Parathyroid adenoma (tissue), 2 donors: ENCODE results near the gene ACTN2.

Experiments
- H2AFZ ChIP-seq: fragments of 300-600 bp; sonication (generic); one replicate; pipeline ENCODE4 v1.7.0; 2017; ENCODE audit warnings: antibody characterized with exemption, mild to moderate bottlenecking
- H3K27ac ChIP-seq: fragments of 300-600 bp; sonication (generic); one replicate; pipeline ENCODE4 v1.7.0; 2017
- H3K27me3 ChIP-seq: fragments of 300-600 bp; sonication (generic); one replicate; pipeline ENCODE4 v1.7.0; 2017; ENCODE audit warnings: low read length; ENCODE audit not compliant: control insufficient read depth, insufficient read depth
- H3K36me3 ChIP-seq: fragments of 300-600 bp; sonication (generic); one replicate; pipeline ENCODE4 v1.7.0; 2017; ENCODE audit warnings: low read length; ENCODE audit not compliant: control insufficient read depth, insufficient read depth
- H3K4me1 ChIP-seq: fragments of 300-600 bp; sonication (generic); one replicate; pipeline ENCODE4 v1.7.0; 2017; ENCODE audit warnings: control low read depth
- H3K4me2 ChIP-seq: fragments of 300-600 bp; sonication (generic); one replicate; pipeline ENCODE4 v1.7.0; 2017; ENCODE audit warnings: low read length
- H3K4me3 ChIP-seq: fragments of 300-600 bp; sonication (generic); one replicate; pipeline ENCODE4 v1.7.0; 2017; ENCODE audit warnings: low read depth, low read length
- H3K79me2 ChIP-seq: fragments of 300-600 bp; sonication (generic); one replicate; pipeline ENCODE4 v1.7.0; 2017; ENCODE audit warnings: control low read depth
- H3K9ac ChIP-seq: fragments of 300-600 bp; sonication (generic); one replicate; pipeline ENCODE4 v1.7.0; 2017; ENCODE audit warnings: mild to moderate bottlenecking
- H3K9me3 ChIP-seq: fragments of 300-600 bp; sonication (generic); one replicate; pipeline ENCODE4 v1.7.0; 2017; ENCODE audit warnings: low read length; ENCODE audit not compliant: control insufficient read depth
- TF ChIP-seq, protein P1 (sequence below): fragments of 300-600 bp; sonication (generic); IDR thresholded peaks from one replicate; pipeline ENCODE4 v1.7.0; 2017; ENCODE audit warnings: antibody characterized with exemption, mild to moderate bottlenecking
- donor health status: primary hyperparathyroidism.

The ACTN2 gene

DNA sequence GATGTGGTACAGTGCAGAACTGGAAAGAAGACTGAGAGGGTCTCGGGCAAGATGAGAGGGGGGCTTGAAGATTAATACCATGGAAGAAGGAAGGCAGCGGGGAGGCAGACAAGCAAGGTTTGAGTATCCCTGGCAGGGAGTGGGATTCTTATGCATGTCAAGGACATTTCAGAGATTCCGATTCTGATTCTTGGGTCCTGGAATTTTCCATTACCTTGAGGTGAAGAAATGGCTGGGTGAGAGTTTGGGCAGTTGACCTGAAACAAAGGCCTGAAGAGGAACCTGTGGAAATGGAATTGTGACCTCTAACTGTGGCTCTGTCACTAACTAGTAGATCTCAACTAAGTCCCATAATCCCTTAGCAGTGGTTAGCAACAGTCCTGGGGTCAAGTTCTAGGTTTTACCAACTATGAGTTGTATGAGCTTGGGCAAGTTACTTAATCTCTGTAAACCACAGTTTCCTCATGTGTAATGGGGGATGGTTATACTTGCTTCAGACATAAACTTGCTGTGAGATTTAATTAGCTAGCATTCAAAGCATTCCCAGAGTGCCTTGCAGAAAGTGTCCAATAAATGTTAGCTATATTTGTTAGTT is 8.6 kb upstream of the ACTN2 start:
- Histone ChIP-seq H3K27me3 (no peaks in the 10 kb centered on the region), H3K4me3 (no peak overlapping the region), H3K9me3 (no peaks in the 10 kb centered on the region), H3K4me1 (no peaks in the 10 kb centered on the region), H3K36me3 (no peaks in the 10 kb centered on the region), H3K79me2 (no peaks in the 10 kb centered on the region), H3K27ac (no peak overlapping the region), H3K9ac (no peak overlapping the region), H3K4me2 (no peak overlapping the region), H2AFZ (no peak overlapping the region)
- TF ChIP-seq, protein P1, sequence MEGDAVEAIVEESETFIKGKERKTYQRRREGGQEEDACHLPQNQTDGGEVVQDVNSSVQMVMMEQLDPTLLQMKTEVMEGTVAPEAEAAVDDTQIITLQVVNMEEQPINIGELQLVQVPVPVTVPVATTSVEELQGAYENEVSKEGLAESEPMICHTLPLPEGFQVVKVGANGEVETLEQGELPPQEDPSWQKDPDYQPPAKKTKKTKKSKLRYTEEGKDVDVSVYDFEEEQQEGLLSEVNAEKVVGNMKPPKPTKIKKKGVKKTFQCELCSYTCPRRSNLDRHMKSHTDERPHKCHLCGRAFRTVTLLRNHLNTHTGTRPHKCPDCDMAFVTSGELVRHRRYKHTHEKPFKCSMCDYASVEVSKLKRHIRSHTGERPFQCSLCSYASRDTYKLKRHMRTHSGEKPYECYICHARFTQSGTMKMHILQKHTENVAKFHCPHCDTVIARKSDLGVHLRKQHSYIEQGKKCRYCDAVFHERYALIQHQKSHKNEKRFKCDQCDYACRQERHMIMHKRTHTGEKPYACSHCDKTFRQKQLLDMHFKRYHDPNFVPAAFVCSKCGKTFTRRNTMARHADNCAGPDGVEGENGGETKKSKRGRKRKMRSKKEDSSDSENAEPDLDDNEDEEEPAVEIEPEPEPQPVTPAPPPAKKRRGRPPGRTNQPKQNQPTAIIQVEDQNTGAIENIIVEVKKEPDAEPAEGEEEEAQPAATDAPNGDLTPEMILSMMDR, result no peak

DNA sequence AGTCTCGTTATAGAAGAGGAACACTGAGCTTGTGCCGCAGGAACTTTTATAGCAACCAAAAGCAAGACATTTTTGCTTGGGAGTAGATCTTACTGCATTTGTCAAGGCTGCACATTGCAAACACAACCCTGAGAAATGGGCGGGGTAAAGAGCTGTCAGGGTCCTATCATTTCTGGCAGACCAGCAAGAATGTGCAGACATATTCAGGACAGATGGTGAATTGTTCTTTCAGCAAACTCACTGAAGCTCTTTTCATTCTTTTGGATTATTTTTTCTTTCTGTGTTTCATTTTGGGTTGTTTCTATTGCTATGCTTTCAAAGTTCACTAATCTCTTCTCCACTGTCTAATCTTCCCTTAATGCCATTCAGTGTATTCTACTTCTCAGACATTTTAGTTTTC is 5.1 kb upstream of the ACTN2 start:
- no peaks in the 10 kb centered on the region for H3K4me1 ChIP-seq
- TF ChIP-seq, protein P1, result no peak
- H3K4me2 ChIP-seq, result no peak overlapping the region
- H3K36me3 ChIP-seq, result no peaks in the 10 kb centered on the region
- H3K4me3 ChIP-seq, result no peak overlapping the region
- H3K79me2 ChIP-seq, result no peaks in the 10 kb centered on the region
- no peak overlapping the region for H3K9ac ChIP-seq
- no peak overlapping the region for H2AFZ ChIP-seq
- H3K27me3 ChIP-seq, result no peaks in the 10 kb centered on the region
- no peak overlapping the region for H3K27ac ChIP-seq
- no peaks in the 10 kb centered on the region for H3K9me3 ChIP-seq

DNA sequence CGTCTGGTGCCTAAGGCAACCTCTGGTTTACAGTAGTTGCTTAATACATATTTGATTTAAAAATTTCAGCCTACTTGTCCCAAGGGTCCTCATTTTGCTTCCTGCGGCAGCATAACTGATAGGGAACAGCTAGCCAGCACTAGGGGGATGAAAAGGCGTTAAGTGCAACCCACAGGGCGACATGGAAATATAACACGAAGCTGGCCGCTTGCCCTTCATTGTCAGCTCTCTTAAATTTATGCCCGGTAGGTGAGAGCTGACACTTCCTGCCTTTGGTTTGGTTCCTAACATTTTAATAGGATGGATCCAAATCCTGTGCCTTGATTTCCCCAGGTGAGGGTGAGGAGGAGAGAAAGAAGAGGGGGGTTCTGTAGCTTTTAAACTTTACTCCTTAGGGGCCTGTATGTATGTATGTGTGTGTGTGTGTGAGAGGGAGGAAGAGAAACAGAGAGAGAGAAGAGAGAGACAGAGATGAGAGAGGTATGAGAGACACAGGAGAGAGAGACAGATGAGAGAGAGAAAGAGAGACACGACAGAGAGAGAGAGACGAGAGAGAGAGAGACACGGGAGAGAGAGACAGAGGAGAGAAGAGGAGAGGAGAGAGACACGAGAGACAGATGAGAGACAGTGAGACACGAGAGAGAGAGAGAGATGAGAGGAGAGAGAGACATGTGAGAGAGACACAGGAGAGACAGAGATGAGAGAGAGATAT is 938 bp upstream of the ACTN2 start:
- no peaks in the 10 kb centered on the region for H3K4me1 ChIP-seq
- TF ChIP-seq, protein P1, result no peak
- no peaks in the 10 kb centered on the region for H3K79me2 ChIP-seq
- H3K9ac ChIP-seq, result no peak overlapping the region
- H3K27me3 ChIP-seq, result no peaks in the 10 kb centered on the region
- H3K4me2 ChIP-seq, result no peak overlapping the region
- no peak overlapping the region for H3K4me3 ChIP-seq
- no peak overlapping the region for H2AFZ ChIP-seq
- H3K9me3 ChIP-seq, result no peaks in the 10 kb centered on the region
- H3K27ac ChIP-seq, result no peak overlapping the region
- H3K36me3 ChIP-seq, result no peaks in the 10 kb centered on the region

DNA sequence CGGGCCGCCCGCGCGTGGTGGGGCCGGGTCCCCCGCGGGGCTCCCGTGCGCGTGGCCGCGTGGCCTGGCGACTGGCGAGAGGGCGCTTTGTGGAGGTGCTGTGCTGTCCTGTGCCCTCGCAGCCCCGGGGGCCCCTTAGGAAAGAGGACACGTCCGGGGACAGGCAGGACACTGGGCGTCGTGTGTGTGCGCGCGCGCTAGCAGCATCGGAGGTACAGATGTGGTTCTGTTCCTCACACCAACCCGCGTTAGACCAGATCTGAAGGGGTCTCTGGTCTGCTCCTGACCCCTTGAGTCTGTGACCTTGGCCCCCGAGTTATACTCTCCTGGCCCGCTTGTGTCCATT is 489 bp downstream of the ACTN2 start:
- no peaks in the 10 kb centered on the region for H3K9me3 ChIP-seq
- H3K27me3 ChIP-seq, result no peaks in the 10 kb centered on the region
- peak overlapping the region; percentile 59 for H3K4me2 ChIP-seq
- peak overlapping the region; percentile 4 for H3K4me3 ChIP-seq
- TF ChIP-seq, protein P1, result no peak
- H2AFZ ChIP-seq, result peak overlapping the region; percentile 60
- no peaks in the 10 kb centered on the region for H3K79me2 ChIP-seq
- H3K4me1 ChIP-seq, result no peaks in the 10 kb centered on the region
- no peak overlapping the region for H3K27ac ChIP-seq
- H3K36me3 ChIP-seq, result no peaks in the 10 kb centered on the region
- no peak overlapping the region for H3K9ac ChIP-seq

DNA sequence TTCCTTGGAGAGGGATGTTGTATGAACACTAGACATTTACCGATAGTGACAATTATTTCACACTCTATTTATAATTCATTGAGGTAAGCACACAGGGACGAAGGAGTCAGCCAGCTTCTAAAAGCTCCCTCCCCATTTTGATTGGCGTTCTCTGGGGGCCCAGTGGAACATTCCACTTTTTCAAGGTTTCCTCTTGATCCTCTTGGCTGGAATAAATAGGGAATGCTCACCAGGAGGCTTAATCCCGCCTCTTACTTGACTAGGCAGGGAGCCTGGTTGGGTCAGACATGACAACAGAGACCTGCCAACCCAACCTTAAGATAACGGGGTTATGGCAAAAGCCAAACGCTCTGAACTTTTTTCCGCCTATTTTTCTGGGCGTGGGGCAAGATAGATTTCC is 974 bp downstream of the ACTN2 start:
- no peaks in the 10 kb centered on the region for H3K27me3 ChIP-seq
- H2AFZ ChIP-seq, result no peak overlapping the region
- no peak overlapping the region for H3K27ac ChIP-seq
- no peak overlapping the region for H3K4me2 ChIP-seq
- H3K9ac ChIP-seq, result no peak overlapping the region
- TF ChIP-seq, protein P1, result no peak
- H3K4me1 ChIP-seq, result no peaks in the 10 kb centered on the region
- H3K9me3 ChIP-seq, result no peaks in the 10 kb centered on the region
- no peaks in the 10 kb centered on the region for H3K79me2 ChIP-seq
- H3K4me3 ChIP-seq, result no peak overlapping the region
- H3K36me3 ChIP-seq, result no peaks in the 10 kb centered on the region
